Spleen (tissue), 11 donors: ENCODE results near the gene KCNJ16. TPM values are rescaled to one million over a fixed set of nuclear protein-coding genes. Genes with fewer than 3 reads are reported as not detected.

Experiments
- DNase-seq: peaks from one replicate; pipeline ENCODE4 v3.0.0-alpha.2; 2020
- H3K27ac ChIP-seq, 8 donors: fragments of 200-600 bp; sonication (generic) in 7 of 8; 1 replicate in 4 of 8; 2 replicates in 4 of 8; pipeline versions ENCODE4 v1.5.0 to v1.8.0; 2016 to 2021; ENCODE audit warnings: inconsistent platforms in 4 of 8, mild to moderate bottlenecking in 4 of 8, moderate library complexity in 1 of 8
- H3K27me3 ChIP-seq, 7 donors: fragments of 200-600 bp; sonication (generic) in 6 of 7; replicated peaks in 1 of 7; 1 replicate in 4 of 7; 2 replicates in 3 of 7; pipeline versions ENCODE4 v1.5.0 to v1.8.0; 2016 to 2021; ENCODE audit warnings: inconsistent platforms in 3 of 7, mild to moderate bottlenecking in 1 of 7
- H3K36me3 ChIP-seq, 6 donors: fragments of 200-600 bp; sonication (generic) in 5 of 6; 1 replicate in 4 of 6; 2 replicates in 2 of 6; pipeline versions ENCODE4 v1.5.0 to v1.8.0; 2016 to 2021; ENCODE audit warnings: inconsistent platforms in 2 of 6
- H3K4me1 ChIP-seq, 6 donors: fragments of 200-600 bp; sonication (generic) in 5 of 6; 1 replicate in 3 of 6; 2 replicates in 3 of 6; pipeline versions ENCODE4 v1.5.0 to v1.8.0; 2016 to 2021; ENCODE audit warnings: inconsistent platforms in 3 of 6
- H3K4me3 ChIP-seq, 8 donors: fragments of 200-600 bp; sonication (generic) in 7 of 8; 1 replicate in 4 of 8; 2 replicates in 4 of 8; pipeline versions ENCODE4 v1.5.0 to v1.8.0; 2016 to 2021; ENCODE audit warnings: inconsistent platforms in 4 of 8, mild to moderate bottlenecking in 4 of 8, moderate library complexity in 2 of 8
- H3K9me3 ChIP-seq, 8 donors: fragments of 200-600 bp; sonication (generic) in 7 of 8; 1 replicate in 4 of 8; 2 replicates in 4 of 8; pipeline versions ENCODE4 v1.5.0 to v1.8.0; 2016 to 2021; ENCODE audit warnings: inconsistent platforms in 4 of 8
- POLR2A ChIP-seq, 3 donors: fragments of 450-650 bp; IDR thresholded peaks; one replicate each; pipeline ENCODE4 v1.5.1; 2017; ENCODE audit warnings: antibody characterized with exemption in 3 of 3, mild to moderate bottlenecking in 1 of 3
- POLR2AphosphoS5 ChIP-seq, 3 donors: sonication (generic); formaldehyde crosslinking; IDR thresholded peaks; one replicate each; pipeline ENCODE4 v1.5.1; 2017; ENCODE audit warnings: antibody characterized with exemption in 3 of 3
- WGBS, 5 donors: extraction: QIAGEN DNeasy Blood & Tissue Kit in 3 of 5; methylation state at CpG; one replicate each; pipeline versions ENCODE4 v1.1.5 to v1.1.7; 2013 to 2018; 5-methylcytosine and 5-hydroxymethylcytosine counted together
- intact Hi-C: fragments of 100-400 bp; cut with DNase I; formaldehyde crosslinking; loops from one replicate; pipeline ENCODE4 v1.15.0; 2023; ENCODE audit warnings: low total_unique reads
- polyA plus RNA-seq, 3 donors: library from polyadenylated mRNA; stranded (reverse); fragments of 200-250 nt; gene quantifications; one replicate each; pipeline ENCODE4 v1.2.1, GENCODE V29; 2013
- total RNA-seq, 7 donors: library from RNA; depleted of rRNA in 3 of 7; stranded (reverse); fragments of >200 nt in 3 of 7; fragmentation: NEBNext Ultra II Directional in 4 of 7; extraction: Animal tissue kit (Norgen Biotek cat#: 25700) in 4 of 7; gene quantifications; one replicate each; pipeline versions ENCODE4 v1.1.0 to v1.2.1, GENCODE V29; 2016 to 2021
- TF ChIP-seq, protein P1 (sequence below), 11 experiments: fragments of 200-600 bp in 7 of 11; fragments of 450-650 bp in 4 of 11; sonication (generic) in 4 of 11; IDR thresholded peaks in 8 of 11; conservative IDR thresholded peaks in 3 of 11; 1 replicate in 7 of 11; 2 replicates in 4 of 11; pipeline versions ENCODE4 v1.4.0 to v1.8.0; 2016 to 2021; ENCODE audit warnings: antibody characterized with exemption in 11 of 11, inconsistent platforms in 4 of 11, mild to moderate bottlenecking in 1 of 11
- donor health status: healthy with polysubstance abuse.
- donor health status: DM: no; HTN: no; CAD: no; lungs with moderate emphysema.
- donor health status: DM: no; HTN: no; CAD: no.
- donor health status: Bipolar disorder and iron deficiency.
- donor health status: healthy.
- donor health status: DM: no; HTN: no; CAD: no.
- donor health status: DM: yes; HTN: yes; CAD: no.

The KCNJ16 gene
- total and polyA plus RNA-seq, 10 donors = 0.12 to 2.2 (median 0.86) TPM

DNA sequence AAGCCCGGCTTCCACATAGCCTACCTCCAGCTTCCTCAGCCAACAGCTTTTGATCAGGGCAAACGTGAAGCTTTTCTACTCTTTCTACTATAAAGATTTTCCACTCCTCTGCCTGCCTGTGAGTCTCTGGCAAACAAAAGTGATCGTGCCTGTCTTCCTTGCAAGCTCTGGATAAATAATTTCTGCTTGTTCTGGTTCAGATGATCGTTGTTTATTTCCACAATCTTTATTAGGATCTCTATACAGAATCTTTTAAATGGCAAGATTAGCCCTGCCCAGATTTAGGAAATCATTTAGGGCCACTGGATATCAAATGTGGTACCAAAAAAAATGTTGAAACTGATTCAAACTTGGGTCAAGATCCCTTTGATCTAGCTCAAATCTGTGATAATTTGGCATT is 20.4 kb downstream of the KCNJ16 start:
- 79 to 84% (median 81%) methylated on average over 4 of the region's 4 CpGs for WGBS, 5 donors
- Histone ChIP-seq H3K27me3 (no peaks in the 10 kb centered on the region), H3K36me3 (no peaks in the 10 kb centered on the region), H3K27ac (no peak overlapping the region), H3K4me1 (peaks cover 0 to 12% (median 0%) of the 10 kb centered on the region in 6 donors), H3K9me3 (no peaks in the 10 kb centered on the region), H3K4me3 (no peak overlapping the region)
- TF ChIP-seq POLR2A (IDR thresholded peaks at IDR 0.05) = no peak
- no peak for TF ChIP-seq POLR2AphosphoS5 (IDR thresholded peaks at IDR 0.05)
- TF ChIP-seq, protein P1, sequence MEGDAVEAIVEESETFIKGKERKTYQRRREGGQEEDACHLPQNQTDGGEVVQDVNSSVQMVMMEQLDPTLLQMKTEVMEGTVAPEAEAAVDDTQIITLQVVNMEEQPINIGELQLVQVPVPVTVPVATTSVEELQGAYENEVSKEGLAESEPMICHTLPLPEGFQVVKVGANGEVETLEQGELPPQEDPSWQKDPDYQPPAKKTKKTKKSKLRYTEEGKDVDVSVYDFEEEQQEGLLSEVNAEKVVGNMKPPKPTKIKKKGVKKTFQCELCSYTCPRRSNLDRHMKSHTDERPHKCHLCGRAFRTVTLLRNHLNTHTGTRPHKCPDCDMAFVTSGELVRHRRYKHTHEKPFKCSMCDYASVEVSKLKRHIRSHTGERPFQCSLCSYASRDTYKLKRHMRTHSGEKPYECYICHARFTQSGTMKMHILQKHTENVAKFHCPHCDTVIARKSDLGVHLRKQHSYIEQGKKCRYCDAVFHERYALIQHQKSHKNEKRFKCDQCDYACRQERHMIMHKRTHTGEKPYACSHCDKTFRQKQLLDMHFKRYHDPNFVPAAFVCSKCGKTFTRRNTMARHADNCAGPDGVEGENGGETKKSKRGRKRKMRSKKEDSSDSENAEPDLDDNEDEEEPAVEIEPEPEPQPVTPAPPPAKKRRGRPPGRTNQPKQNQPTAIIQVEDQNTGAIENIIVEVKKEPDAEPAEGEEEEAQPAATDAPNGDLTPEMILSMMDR (IDR thresholded peaks at IDR 0.05 in 8 of 11, conservative IDR thresholded peaks at IDR 0.05 in 3 of 11) = no peak
- no peak for DNase-seq
- intact Hi-C loops = no loop called here

DNA sequence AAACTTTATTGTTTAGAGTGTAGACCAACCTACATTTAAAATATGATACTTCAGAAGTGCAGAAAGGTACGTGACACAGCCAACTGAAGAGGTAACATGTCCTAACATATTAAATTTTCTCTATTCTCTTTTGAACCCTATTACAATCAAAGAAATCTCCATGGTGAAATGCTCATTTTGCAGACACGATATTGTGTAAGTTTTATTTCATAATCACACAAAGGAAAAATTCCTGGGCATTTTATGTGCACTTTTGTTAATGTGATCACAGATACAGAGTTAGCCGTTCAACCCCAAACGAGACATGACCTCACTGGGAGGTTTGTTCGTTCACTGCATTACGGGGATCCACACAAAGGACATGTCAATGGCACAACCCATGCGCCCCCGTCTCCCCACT is 21.8 kb downstream of the KCNJ16 start:
- H3K9me3 ChIP-seq = no peaks in the 10 kb centered on the region
- TF ChIP-seq, protein P1 (IDR thresholded peaks at IDR 0.05 in 8 of 11, conservative IDR thresholded peaks at IDR 0.05 in 3 of 11) = no peak
- no peak for TF ChIP-seq POLR2A (IDR thresholded peaks at IDR 0.05)
- no peak for TF ChIP-seq POLR2AphosphoS5 (IDR thresholded peaks at IDR 0.05)
- no peaks in the 10 kb centered on the region for H3K36me3 ChIP-seq
- 63 to 73% (median 67%) methylated on average over 8 of the region's 8 CpGs for WGBS, 5 donors
- H3K27me3 ChIP-seq = no peaks in the 10 kb centered on the region
- peaks cover 0 to 12% (median 0%) of the 10 kb centered on the region in 6 donors for H3K4me1 ChIP-seq
- intact Hi-C loops = no loop called here
- no peak overlapping the region for H3K4me3 ChIP-seq
- no peak overlapping the region for H3K27ac ChIP-seq
- no peak for DNase-seq

DNA sequence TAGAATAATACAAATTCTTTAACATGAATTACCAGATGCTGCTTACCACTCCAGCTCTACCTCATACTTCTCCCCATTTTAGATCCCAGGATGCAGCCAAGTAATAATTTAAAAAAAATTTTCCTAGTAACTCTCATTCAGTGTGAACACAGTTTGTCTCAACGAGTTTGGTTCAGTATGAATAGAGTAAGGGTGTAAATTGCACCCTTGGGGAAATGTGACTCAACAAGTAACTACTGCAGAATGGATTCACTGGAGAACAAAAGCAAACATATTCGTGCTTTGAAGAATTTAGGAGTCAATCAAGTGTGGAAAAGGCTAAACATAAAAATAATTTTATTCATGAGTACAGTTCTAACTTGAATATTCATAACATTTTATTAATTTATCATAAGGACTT is 23.0 kb downstream of the KCNJ16 start:
- DNase-seq = no peak
- H3K4me1 ChIP-seq = peaks cover 0 to 15% (median 0%) of the 10 kb centered on the region in 6 donors
- no peak overlapping the region for H3K4me3 ChIP-seq
- TF ChIP-seq POLR2AphosphoS5 (IDR thresholded peaks at IDR 0.05) = no peak
- TF ChIP-seq POLR2A (IDR thresholded peaks at IDR 0.05) = no peak
- TF ChIP-seq, protein P1 (IDR thresholded peaks at IDR 0.05 in 8 of 11, conservative IDR thresholded peaks at IDR 0.05 in 3 of 11) = no peak
- intact Hi-C loops = no loop called here
- no peak overlapping the region for H3K27ac ChIP-seq
- 57 to 72% (median 60%) methylated on average over 2 of the region's 2 CpGs for WGBS, 5 donors
- no peaks in the 10 kb centered on the region for H3K27me3 ChIP-seq
- H3K36me3 ChIP-seq = no peaks in the 10 kb centered on the region
- no peaks in the 10 kb centered on the region for H3K9me3 ChIP-seq

DNA sequence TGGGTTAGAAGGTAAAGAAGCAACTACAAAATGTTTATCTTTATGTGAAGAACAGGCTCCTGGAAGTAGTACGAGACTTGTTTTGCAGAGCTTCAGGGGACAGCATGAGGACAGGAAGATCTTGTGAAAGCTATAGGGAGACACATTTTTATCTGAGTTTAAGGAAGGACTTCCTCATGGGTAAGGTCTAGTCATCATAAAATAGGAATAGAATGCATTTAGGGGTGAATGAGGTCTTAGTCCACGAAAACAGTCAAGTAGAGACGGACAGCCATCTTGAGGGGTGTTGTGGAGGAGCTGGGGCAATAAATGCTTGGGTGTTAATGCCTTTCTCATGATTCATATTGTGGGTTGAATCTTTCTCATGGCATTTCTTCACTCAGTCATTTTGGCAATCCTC is 24.3 kb downstream of the KCNJ16 start:
- intact Hi-C loops = no loop called here
- no peaks in the 10 kb centered on the region for H3K9me3 ChIP-seq
- no peaks in the 10 kb centered on the region for H3K36me3 ChIP-seq
- H3K27ac ChIP-seq = peak overlapping the region in 4 of 8 donors; percentile 33 to 53 (median 40)
- TF ChIP-seq POLR2A (IDR thresholded peaks at IDR 0.05) = no peak
- TF ChIP-seq, protein P1 (IDR thresholded peaks at IDR 0.05 in 8 of 11, conservative IDR thresholded peaks at IDR 0.05 in 3 of 11) = no peak
- TF ChIP-seq POLR2AphosphoS5 (IDR thresholded peaks at IDR 0.05) = no peak
- WGBS, 5 donors = 33 to 53% (median 43%) methylated on average over 3 of the region's 3 CpGs
- no peaks in the 10 kb centered on the region for H3K27me3 ChIP-seq
- DNase-seq = no peak
- no peak overlapping the region for H3K4me3 ChIP-seq
- H3K4me1 ChIP-seq = peaks cover 0 to 15% (median 0%) of the 10 kb centered on the region in 6 donors
